K562 (cell line): Measurements from ENCODE around the gene ODF2. TPM values are rescaled to one million over a fixed set of nuclear protein-coding genes. Genes with fewer than 3 reads are reported as not detected.

Experiments
- CBX1 ChIP-seq: sonication (generic); IDR thresholded peaks from 2 replicates; pipeline ENCODE4 v1.6.1; 2016; ENCODE audit warnings: antibody characterized with exemption, low read depth, mild to moderate bottlenecking
- CBX2 ChIP-seq: fragments of 200-600 bp; sonication (generic); IDR thresholded peaks from one replicate; pipeline ENCODE4 v1.6.1; 2012; ENCODE audit warnings: mild to moderate bottlenecking, low read length, inconsistent platforms; ENCODE audit not compliant: insufficient read depth, poor library complexity, severe bottlenecking
- CBX3 ChIP-seq, 2 experiments: IDR thresholded peaks; 1 replicate in 1 of 2; 2 replicates in 1 of 2; pipeline ENCODE4 v1.6.1; 2012; ENCODE audit warnings: inconsistent platforms in 2 of 2, low read length in 2 of 2, borderline replicate concordance in 1 of 2, control low read depth in 1 of 2
- ETV1 ChIP-seq: fragments of 450-650 bp; conservative IDR thresholded peaks from 2 replicates; pipeline ENCODE4 v1.6.1; 2016; ENCODE audit warnings: missing genetic modification characterization, control low read depth, low read depth, missing compliant biosample characterization
- NR2F6 ChIP-seq: fragments of 450-650 bp; formaldehyde crosslinking; IDR thresholded peaks from 2 replicates; pipeline ENCODE4 v1.4.0; 2020; ENCODE audit warnings: mild to moderate bottlenecking
- POLR2AphosphoS5 ChIP-seq: IDR thresholded peaks from 2 replicates; pipeline ENCODE4 v1.6.1; 2011; ENCODE audit warnings: mild to moderate bottlenecking, low read depth, low read length, moderate library complexity; ENCODE audit not compliant: control insufficient read depth, insufficient read depth
- RAD21 ChIP-seq, 2 experiments: fragments of 250-450 bp in 1 of 2; fragments of 450-650 bp in 1 of 2; sonication (Bioruptor Pico) in 1 of 2; formaldehyde crosslinking in 1 of 2; IDR thresholded peaks in 1 of 2; conservative IDR thresholded peaks in 1 of 2; 2 replicates each; pipeline versions ENCODE4 v1.4.0 to v1.8.0; 2020 to 2022; ENCODE audit warnings: mild to moderate bottlenecking in 2 of 2, moderate library complexity in 1 of 2
- RHOXF2B ChIP-seq: fragments of 250-450 bp; sonication (Bioruptor Pico); conservative IDR thresholded peaks from 2 replicates; pipeline ENCODE4 v1.5.1; 2021
- SMARCA4 ChIP-seq: fragments of 450-650 bp; IDR thresholded peaks from 2 replicates; pipeline ENCODE4 v1.6.1; 2016
- TAF9B ChIP-seq: fragments of 450-650 bp; IDR thresholded peaks from 2 replicates; pipeline ENCODE4 v1.6.1; 2018; ENCODE audit warnings: mild to moderate bottlenecking; ENCODE audit not compliant: partially characterized antibody
- TFAP4 ChIP-seq: sonication (generic); formaldehyde crosslinking; IDR thresholded peaks from 2 replicates; pipeline ENCODE4 v1.8.0; 2022; ENCODE audit warnings: missing genetic modification reagents, mild to moderate bottlenecking, moderate library complexity, borderline replicate concordance
- ZNF212 ChIP-seq: fragments of 450-650 bp; formaldehyde crosslinking; IDR thresholded peaks from 2 replicates; pipeline ENCODE4 v1.4.0; 2020; ENCODE audit warnings: mild to moderate bottlenecking
- ZNF507 ChIP-seq: conservative IDR thresholded peaks from 2 replicates; pipeline ENCODE4 v1.6.1; 2017; ENCODE audit warnings: missing genetic modification characterization, missing compliant biosample characterization
- ZNF707 ChIP-seq: fragments of 250-450 bp; sonication (Bioruptor Pico); conservative IDR thresholded peaks from 2 replicates; pipeline ENCODE4 v1.8.0; 2022; ENCODE audit warnings: inconsistent platforms, mild to moderate bottlenecking, moderate library complexity
- polyA plus RNA-seq, 8 experiments: library from polyadenylated mRNA; depleted of rRNA in 4 of 8; stranded (reverse) in 5 of 8; unstranded in 3 of 8; fragments of >200 nt; fragmentation: Nextera tagmentation in 2 of 8; fragmentation: Illumina TruSeq in 1 of 8; extraction: Ambion mirVana in 2 of 8; extraction: Trizol in 1 of 8; gene quantifications; 2 replicates each; pipeline versions ENCODE4 v1.2.1 to v1.2.3, GENCODE V29; 2011 to 2014; ENCODE audit warnings: inconsistent platforms in 1 of 8, missing spikeins in 1 of 8
- total RNA-seq, 7 experiments: library from RNA; depleted of rRNA in 6 of 7; stranded (reverse); fragments of >200 nt in 6 of 7; fragmentation: Illumina TruSeq in 2 of 7; extraction: Trizol in 2 of 7; gene quantifications; 2 replicates each; pipeline versions ENCODE4 v1.2.1 to v1.2.3, GENCODE V29; 2011 to 2021; ENCODE audit warnings: low replicate concordance in 1 of 7
- TF ChIP-seq, protein P1 (sequence below), 2 experiments: fragments of 450-650 bp; IDR thresholded peaks; 2 replicates each; pipeline ENCODE4 v1.6.1; 2016
- TF ChIP-seq, protein P2 (sequence below), 2 experiments: fragments of 450-650 bp; formaldehyde crosslinking in 1 of 2; IDR thresholded peaks; 2 replicates each; pipeline versions ENCODE4 v1.4.0 to v1.6.1; 2014 to 2020; ENCODE audit warnings: mild to moderate bottlenecking in 2 of 2, borderline replicate concordance in 1 of 2, low read depth in 1 of 2

ODF2 gene
- total and polyA plus RNA-seq, 9 of the 15 experiments (the other 6 are each of a cell fraction or from before 2014, with no cell fraction given), result 16.5 to 83.2 (median 69.7) TPM

DNA sequence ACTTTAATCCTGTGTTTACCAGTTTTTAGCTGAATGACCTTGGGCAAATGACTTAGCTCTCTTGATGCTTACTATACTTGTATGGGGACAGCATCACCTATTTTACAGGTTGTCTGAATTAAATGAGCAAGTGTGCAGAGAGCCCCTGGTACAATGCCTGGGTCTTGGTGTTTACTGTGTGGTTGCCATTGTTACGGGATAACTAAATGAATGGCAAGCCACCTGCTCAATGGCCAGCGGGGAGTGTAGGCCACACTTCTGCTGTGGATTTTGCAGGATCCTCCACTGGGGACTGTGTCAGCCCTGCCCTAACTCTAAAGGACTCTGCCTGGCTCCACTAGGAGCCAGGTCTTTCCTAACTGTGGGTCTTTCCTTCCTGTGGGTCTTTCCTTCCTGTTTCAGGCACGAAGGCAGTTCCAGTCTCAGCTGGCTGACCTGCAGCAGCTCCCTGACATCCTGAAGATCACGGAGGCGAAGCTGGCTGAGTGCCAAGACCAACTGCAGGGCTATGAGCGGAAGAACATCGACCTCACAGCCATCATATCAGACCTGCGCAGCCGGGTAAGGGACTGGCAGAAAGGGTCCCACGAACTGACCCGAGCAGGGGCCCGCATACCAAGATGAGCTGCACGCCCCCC is 38.4 kb downstream of the ODF2 start (continued):
- TF ChIP-seq ZNF507 (tag) (no peak), TFAP4 (CRISPR knock-in tag) (peak; percentile 47), RHOXF2B (CRISPR knock-in tag) (no peak), CBX2 (no peak), ZNF707 (CRISPR knock-in tag) (no peak), TAF9B (no peak), CBX1 (no peak), NR2F6 (CRISPR knock-in tag) (no peak), POLR2AphosphoS5 (0 out of 2 replicates have a peak, but pooled peaks have one; percentile 39), CBX3 (IDR thresholded peaks at IDR 0.05; ENCODE audit: borderline replicate concordance in 1 of 2, low read length in 2 of 2) (no peak), SMARCA4 (no peak; the same call in 1 of the 2 replicates), RAD21 (CRISPR knock-in tag; conservative IDR thresholded peaks at IDR 0.05 in 1 of 2, IDR thresholded peaks at IDR 0.05 in 1 of 2) (0 out of 4 replicates have a peak, but pooled peaks of 1 of the 2 experiments have one; percentile 23), ETV1 (peak; percentile 57; the same call in 1 of the 2 replicates), ZNF212 (CRISPR knock-in tag) (no peak)
- TF ChIP-seq, protein P1, sequence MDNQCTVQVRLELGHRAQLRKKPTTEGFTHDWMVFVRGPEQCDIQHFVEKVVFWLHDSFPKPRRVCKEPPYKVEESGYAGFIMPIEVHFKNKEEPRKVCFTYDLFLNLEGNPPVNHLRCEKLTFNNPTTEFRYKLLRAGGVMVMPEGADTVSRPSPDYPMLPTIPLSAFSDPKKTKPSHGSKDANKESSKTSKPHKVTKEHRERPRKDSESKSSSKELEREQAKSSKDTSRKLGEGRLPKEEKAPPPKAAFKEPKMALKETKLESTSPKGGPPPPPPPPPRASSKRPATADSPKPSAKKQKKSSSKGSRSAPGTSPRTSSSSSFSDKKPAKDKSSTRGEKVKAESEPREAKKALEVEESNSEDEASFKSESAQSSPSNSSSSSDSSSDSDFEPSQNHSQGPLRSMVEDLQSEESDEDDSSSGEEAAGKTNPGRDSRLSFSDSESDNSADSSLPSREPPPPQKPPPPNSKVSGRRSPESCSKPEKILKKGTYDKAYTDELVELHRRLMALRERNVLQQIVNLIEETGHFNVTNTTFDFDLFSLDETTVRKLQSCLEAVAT (IDR thresholded peaks at IDR 0.05), result no peak
- TF ChIP-seq, protein P2, sequence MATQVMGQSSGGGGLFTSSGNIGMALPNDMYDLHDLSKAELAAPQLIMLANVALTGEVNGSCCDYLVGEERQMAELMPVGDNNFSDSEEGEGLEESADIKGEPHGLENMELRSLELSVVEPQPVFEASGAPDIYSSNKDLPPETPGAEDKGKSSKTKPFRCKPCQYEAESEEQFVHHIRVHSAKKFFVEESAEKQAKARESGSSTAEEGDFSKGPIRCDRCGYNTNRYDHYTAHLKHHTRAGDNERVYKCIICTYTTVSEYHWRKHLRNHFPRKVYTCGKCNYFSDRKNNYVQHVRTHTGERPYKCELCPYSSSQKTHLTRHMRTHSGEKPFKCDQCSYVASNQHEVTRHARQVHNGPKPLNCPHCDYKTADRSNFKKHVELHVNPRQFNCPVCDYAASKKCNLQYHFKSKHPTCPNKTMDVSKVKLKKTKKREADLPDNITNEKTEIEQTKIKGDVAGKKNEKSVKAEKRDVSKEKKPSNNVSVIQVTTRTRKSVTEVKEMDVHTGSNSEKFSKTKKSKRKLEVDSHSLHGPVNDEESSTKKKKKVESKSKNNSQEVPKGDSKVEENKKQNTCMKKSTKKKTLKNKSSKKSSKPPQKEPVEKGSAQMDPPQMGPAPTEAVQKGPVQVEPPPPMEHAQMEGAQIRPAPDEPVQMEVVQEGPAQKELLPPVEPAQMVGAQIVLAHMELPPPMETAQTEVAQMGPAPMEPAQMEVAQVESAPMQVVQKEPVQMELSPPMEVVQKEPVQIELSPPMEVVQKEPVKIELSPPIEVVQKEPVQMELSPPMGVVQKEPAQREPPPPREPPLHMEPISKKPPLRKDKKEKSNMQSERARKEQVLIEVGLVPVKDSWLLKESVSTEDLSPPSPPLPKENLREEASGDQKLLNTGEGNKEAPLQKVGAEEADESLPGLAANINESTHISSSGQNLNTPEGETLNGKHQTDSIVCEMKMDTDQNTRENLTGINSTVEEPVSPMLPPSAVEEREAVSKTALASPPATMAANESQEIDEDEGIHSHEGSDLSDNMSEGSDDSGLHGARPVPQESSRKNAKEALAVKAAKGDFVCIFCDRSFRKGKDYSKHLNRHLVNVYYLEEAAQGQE (IDR thresholded peaks at IDR 0.05; ENCODE audit: borderline replicate concordance), result peak; percentile 94
- TF ChIP-seq, protein P2 (CRISPR knock-in tag; IDR thresholded peaks at IDR 0.05; ENCODE audit: low read depth), result no peak
